HL-60/S4 treated with phorbol 12-myristate 13-acetate at 8.2 ng/mL for 4 days and 3 days (cell line): ENCODE measurements around the gene MUC16.

Experiments used
- in situ Hi-C: fragments of 300-500 bp; cut with MboI; formaldehyde crosslinking; loops from 2 replicates; pipeline ENCODE4 v1.15.0; 2022; ENCODE audit warnings: low sequenced_read_pairs

MUC16 gene

GRCh38 chr19:9010693-9011092, 484 bp upstream of the MUC16 start:
- in situ Hi-C loops: no loop called here

GRCh38 chr19:9009431-9009830, 778 bp downstream of the MUC16 start:
- in situ Hi-C loops: no loop called here

- in situ Hi-C loops: no loop called here
These were observed 1.5 kb downstream of the MUC16 start for GRCh38 chr19:9008667-9009066.

GRCh38 chr19:9000933-9001332, 9.3 kb downstream of the MUC16 start:
- in situ Hi-C loops: no loop called here

- in situ Hi-C loops: no loop called here
These were observed 22.0 kb downstream of the MUC16 start for GRCh38 chr19:8988204-8988603.

- in situ Hi-C loops: no loop called here
These were observed 23.9 kb downstream of the MUC16 start for GRCh38 chr19:8986296-8986695.

GRCh38 chr19:8973501-8974091, 36.6 kb downstream of the MUC16 start:
- in situ Hi-C loops: no loop called here

GRCh38 chr19:8965887-8966286, 44.3 kb downstream of the MUC16 start:
- in situ Hi-C loops: no loop called here
